ENCODE data around the gene LETM1. TPM values are rescaled to one million over a fixed set of nuclear protein-coding genes. Genes with fewer than 3 reads are reported as not detected.

The LETM1 gene
- total and polyA plus RNA-seq, 2 of the 13 experiments (the other 11 are each of a cell fraction or from before 2014, with no cell fraction given) = 9.7 to 41.6 TPM

DNA sequence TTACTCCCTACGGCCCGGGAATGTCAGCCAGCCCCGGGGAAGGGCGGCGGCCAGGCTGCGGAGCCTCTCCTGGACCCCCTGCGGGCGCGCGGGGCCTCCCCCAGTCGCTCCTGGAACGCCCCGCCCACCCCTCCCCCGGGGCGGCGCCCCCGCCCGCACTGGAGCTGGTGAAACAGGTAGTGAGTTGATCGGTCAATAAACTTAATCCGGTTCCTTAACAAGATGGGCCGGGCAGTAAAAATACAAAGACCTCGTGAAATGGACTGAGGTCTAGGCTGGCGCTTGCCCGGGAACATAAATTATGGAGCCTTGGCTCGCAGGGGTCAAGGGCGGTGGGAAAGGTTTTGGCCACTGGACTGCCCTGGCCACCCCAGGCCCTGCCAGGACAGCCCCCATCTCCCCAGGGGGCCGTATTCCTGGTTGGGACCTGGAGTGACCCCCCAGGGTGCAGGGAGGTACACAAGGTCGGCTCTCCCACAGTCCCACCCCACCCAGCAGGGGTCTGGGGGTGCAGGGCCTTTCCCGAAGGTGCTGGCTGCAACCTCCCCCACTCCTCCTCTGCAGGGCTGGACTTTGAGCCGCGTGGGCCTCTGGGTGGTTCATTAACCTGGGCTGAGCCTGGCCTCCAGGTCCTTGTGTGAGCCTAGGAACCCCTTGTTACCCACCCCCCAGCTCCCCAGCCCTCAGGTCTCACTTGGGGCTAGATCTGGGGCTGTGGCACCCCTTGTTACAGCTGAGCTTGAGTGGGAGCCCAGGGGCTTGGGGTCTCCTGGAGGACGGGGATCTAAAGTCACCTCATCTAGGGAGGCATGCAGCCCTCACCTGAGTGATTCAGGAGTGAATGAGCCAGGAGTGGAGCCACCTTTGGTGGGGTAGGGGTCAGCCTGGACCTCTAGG lies 60.4 kb downstream of the LETM1 start (continued):
- TF ChIP-seq, protein P1, sequence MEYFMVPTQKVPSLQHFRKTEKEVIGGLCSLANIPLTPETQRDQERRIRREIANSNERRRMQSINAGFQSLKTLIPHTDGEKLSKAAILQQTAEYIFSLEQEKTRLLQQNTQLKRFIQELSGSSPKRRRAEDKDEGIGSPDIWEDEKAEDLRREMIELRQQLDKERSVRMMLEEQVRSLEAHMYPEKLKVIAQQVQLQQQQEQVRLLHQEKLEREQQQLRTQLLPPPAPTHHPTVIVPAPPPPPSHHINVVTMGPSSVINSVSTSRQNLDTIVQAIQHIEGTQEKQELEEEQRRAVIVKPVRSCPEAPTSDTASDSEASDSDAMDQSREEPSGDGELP (IDR thresholded peaks at IDR 0.05; ENCODE audit: borderline replicate concordance, low read depth) = peak; percentile 28; the same call in 1 of the 2 replicates
- 0 out of 2 replicates have a peak, but pooled peaks have one; percentile 50 for TF ChIP-seq ZNF180 (CRISPR knock-in tag; IDR thresholded peaks at IDR 0.05; ENCODE audit: borderline replicate concordance, low read depth)
- TF ChIP-seq PHF8 (CRISPR knock-in tag; IDR thresholded peaks at IDR 0.05) = peak; percentile 46; the same call in 1 of the 2 replicates
- TF ChIP-seq ZMAT3 (CRISPR knock-in tag; conservative IDR thresholded peaks at IDR 0.05) = 0 out of 2 replicates have a peak, but pooled peaks have one; percentile 19
- peak; percentile 73 to 96 for TF ChIP-seq NR2F1 (CRISPR knock-in tag; IDR thresholded peaks at IDR 0.05)
- peak; percentile 89 for TF ChIP-seq HDAC2 (CRISPR knock-in tag; IDR thresholded peaks at IDR 0.05)
- TF ChIP-seq CTCF (CRISPR knock-in tag; IDR thresholded peaks at IDR 0.05) = 0 out of 2 replicates have a peak, but pooled peaks have one; percentile 30
- TF ChIP-seq ZNF841 (CRISPR knock-in tag; IDR thresholded peaks at IDR 0.05; ENCODE audit: borderline replicate concordance) = no peak
- TF ChIP-seq RARG (CRISPR knock-in tag; IDR thresholded peaks at IDR 0.05; ENCODE audit: low read depth) = no peak
- peak; percentile 93 for TF ChIP-seq ZBTB7B (CRISPR knock-in tag; IDR thresholded peaks at IDR 0.05)
- no peak for TF ChIP-seq ZNF703 (CRISPR knock-in tag; IDR thresholded peaks at IDR 0.05; ENCODE audit: borderline replicate concordance)
- TF ChIP-seq E2F1 (CRISPR knock-in tag; IDR thresholded peaks at IDR 0.05) = no peak
- no peak for TF ChIP-seq ZNF121 (CRISPR knock-in tag; IDR thresholded peaks at IDR 0.05)
- TF ChIP-seq HINFP (CRISPR knock-in tag; IDR thresholded peaks at IDR 0.05; ENCODE audit: low read depth) = 0 out of 2 replicates have a peak, but pooled peaks have one; percentile 37
- no peak for TF ChIP-seq ZNF563 (CRISPR knock-in tag; IDR thresholded peaks at IDR 0.05)
- peak; percentile 87 for TF ChIP-seq NR2F6 (IDR thresholded peaks at IDR 0.05)
- peak; percentile 86 for TF ChIP-seq NR2F6 (CRISPR knock-in tag; IDR thresholded peaks at IDR 0.05)
- peak; percentile 37; the same call in 1 of the 2 replicates for TF ChIP-seq NCOA1 (CRISPR knock-in tag; IDR thresholded peaks at IDR 0.05)
- no peak for TF ChIP-seq PLRG1 (conservative IDR thresholded peaks at IDR 0.05)
- no peak for TF ChIP-seq ZNF562 (CRISPR knock-in tag; IDR thresholded peaks at IDR 0.05; ENCODE audit: borderline replicate concordance)
- no peak for TF ChIP-seq THYN1 (CRISPR knock-in tag; IDR thresholded peaks at IDR 0.05; ENCODE audit: borderline replicate concordance, low read depth)
- peak; percentile 76 for TF ChIP-seq RXRB (CRISPR knock-in tag; IDR thresholded peaks at IDR 0.05; ENCODE audit: borderline replicate concordance)
